HG03175 (cell line): Measurements from ENCODE around the gene SFXN5.
"Not testable (repeated sequence)": the region's sequence is repeated elsewhere in the genome, so short reads cannot be mapped to it uniquely, and the experiment has no call there.

Source experiments
- ATAC-seq: cut with Tn5 transposase; IDR thresholded peaks from one replicate; pipeline ENCODE4 v1.9.1; 2021; ENCODE audit warnings: mild to moderate bottlenecking, moderate library complexity; ENCODE audit not compliant: unreplicated experiment

SFXN5 gene

DNA sequence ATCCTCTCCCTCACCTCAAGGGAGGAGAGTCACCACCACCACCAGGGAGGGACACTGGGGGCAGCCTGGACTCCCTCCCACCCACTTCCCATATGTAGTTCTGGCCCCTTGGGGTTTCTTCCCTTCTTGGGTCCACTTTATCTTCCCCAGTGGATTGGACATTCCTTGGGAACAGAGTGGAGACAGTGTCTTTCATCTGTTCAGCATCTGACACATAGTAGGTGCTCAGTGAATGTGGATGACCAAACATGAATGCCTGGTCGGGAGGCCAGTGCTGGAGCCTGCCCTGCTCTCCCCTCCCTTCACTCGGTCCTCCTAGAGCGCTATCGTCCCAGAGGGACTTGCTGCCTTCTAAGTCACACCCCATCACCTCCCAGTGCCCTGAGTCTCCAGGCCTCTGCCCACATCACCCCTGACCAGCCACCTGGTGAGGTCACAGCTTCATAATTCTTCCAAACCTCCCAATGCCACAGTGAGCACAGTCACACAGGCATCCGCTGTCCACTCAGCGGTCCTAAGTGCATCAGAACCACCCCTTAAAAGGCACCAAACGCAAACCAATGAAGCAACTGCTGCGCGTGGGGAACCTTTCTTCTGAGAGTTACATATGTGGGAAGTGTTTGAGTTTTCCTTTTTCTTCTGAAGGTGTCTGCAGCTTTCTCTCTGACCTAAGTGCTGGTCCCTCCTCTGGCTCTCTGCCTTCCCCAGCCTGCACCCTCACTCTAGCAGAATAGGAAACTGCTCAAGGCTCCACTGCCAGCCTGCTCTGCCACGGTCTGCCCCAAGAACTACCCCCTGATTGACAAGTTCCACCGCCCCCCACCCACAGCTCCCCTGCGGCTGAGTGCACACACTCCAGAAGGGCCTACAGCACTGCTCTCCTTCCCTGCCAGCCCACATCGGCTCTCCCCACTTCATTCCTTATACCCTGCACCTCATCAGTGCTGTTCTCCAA, 7.2 kb upstream of the SFXN5 start:
- no peak for ATAC-seq

DNA sequence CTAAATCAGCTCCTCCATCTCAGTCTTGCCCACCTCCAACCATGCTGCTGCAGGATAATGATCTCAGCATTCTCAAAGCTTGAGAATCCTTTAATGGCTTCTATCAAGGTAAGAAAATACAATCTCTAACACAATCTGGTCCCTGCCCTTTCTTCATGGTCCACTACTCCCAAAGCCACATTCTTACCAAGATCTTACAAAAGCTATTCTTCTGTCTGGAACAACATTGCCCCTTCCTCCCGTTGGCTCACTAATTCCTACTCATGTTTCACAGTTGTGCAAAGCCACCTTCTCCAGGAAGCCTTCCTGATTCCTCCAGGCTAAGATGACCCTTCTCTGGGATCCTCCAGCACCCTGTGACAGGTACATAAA, 5.9 kb upstream of the SFXN5 start:
- no peak for ATAC-seq

DNA sequence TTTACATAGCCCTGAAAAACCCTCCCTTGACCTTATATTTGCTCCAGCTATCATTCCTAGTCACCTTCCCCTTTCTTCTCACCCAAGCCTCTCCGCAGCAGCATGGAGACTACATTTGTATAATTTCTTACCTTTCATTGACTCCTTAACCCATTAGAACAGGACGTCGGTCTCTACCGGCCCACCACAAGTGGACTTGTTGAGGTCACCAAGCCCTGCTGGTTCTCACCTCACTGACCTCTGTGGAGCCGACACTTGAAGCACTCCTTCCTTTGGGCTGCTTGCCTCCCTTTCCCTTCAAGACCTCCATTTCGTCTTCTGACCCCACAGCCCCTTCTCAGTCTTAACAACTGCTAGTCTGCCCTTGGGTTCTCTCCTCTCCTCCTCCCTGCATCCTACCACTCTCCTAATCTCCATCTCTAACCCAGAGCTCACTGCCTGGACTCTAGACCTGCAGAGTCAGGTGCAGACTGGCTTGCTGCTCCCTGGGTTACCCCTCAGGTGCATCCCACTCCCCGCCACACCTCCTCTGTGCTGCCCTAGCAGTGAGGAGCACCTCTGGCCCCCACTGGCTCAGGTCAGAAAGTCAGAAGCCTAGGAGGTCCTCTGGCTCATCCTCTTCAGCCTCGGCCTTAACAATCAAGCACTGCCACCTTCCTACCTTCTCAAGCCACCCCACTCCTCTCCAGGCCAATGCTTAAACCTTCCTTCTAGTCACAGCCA, 5.3 kb upstream of the SFXN5 start:
- no peak for ATAC-seq

DNA sequence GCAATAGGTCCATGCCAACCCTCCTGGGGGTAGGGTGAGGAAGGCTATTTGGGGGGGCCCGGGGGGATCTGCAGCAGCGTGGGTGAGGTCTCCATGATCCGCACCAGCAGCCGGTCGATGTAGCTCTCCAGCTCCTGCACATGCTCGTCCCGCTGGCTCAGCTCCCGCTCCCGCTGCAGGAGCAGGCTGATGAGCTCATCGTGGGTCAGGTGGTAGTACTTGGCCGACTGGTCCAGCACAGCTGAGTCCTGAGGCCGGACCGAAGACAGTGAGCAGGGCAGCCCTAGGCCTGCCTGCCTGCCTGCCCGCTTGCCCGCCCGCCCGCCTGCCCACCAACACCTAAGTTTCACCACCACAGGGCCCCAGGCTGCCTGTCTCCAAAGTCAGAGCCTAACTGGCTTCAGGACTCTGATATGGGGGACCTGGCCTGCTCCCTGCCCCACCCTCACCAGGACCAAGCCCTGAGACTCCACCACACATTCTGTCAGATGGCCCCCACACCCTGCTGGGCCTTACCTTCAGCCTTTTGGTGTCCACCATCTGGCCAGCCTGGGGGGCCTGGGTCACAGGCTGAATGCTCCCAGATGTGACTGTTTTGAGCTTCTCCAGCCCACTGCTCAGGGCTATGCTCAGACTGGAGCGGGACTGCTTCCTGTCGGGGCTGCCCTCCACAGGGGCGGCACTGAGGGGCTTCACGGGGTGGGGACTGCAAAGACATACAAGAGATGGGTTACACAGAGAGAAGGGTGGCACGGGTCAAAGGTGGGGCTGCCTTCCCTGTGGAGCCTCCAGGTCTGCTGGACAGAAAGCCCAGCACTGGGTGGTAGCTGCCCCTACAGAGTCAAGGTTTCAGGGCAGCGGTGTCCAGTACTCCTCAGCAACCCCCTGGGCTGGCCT, 4.2 kb upstream of the SFXN5 start:
- ATAC-seq, result no peak

DNA sequence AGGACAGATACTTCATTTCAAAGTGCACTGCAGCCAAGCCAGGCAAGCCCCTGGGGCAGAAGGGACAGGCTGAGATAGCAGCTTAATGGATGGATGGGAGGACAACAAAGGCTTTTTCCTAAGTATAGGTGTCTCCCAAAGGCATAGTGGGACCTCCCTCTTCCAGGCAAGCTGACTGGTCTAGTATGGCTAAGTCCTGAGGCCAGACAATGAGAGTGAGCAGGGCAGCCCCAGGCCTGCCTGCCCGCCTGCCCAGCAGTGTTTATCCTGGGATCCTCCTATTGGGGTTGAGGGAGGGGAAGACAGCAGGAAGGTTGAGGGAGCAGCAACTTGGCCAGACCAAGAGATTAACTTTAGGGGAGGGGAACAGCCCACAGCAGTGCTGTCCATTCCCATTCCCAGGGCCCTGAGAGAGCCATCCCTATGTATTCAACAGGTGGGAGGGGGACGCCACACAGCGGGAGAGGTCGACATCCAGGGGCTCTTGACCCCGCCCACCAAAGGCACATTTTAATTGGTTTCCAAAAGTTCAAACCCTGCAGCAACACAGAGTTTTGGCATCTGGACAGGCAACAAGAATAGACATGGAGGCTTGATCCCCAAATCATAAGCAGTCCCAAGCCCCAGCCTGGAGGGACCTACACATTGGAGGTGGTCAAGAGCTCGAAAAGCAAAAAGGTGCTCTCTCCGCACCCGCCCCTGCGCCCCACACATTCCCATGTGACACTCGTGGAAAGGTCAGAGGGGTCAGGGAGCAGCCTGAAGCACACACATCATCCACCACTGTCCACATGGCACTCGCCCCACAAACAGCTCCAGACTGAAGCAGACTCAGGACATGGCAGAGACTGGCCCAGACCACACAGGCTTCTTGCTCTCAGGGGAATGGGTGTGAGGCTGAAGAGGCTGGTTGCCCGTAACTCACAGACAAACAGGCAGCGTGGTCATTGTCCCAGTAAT, 2.9 kb upstream of the SFXN5 start:
- no peak for ATAC-seq

DNA sequence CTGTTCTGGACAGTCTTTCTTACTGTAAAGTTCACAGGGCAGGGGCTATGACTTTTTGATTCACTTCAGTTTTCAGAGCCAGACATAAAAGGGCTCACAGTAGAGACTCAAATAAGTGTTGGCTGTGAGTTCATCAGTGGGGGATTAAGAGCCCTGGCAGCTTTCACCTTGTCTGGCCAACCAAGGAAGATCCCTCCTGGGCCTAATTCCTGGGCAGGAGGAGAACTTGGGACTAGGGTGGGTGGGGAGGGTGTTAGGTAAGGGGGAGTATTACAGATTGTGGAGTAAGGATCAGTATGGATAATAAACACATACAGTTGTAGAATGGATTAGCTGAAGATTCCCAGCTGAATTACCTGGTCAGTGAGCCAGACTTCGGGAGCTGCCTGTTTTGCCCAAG, 904 bp upstream of the SFXN5 start:
- ATAC-seq, result no peak

DNA sequence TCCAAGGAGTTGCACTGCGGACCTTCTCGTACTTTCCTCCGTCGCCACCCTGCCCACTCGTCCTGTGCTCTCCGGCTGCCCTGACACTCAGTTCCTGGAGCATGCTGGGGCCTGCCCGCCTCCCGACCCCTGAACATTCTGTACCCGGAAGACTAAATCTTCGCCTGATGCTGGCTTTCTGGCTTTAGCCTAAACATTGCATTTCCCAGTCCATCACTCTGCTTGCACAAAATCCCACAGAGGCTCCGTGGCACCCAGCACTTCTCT, 550 bp upstream of the SFXN5 start:
- ATAC-seq, result no peak

DNA sequence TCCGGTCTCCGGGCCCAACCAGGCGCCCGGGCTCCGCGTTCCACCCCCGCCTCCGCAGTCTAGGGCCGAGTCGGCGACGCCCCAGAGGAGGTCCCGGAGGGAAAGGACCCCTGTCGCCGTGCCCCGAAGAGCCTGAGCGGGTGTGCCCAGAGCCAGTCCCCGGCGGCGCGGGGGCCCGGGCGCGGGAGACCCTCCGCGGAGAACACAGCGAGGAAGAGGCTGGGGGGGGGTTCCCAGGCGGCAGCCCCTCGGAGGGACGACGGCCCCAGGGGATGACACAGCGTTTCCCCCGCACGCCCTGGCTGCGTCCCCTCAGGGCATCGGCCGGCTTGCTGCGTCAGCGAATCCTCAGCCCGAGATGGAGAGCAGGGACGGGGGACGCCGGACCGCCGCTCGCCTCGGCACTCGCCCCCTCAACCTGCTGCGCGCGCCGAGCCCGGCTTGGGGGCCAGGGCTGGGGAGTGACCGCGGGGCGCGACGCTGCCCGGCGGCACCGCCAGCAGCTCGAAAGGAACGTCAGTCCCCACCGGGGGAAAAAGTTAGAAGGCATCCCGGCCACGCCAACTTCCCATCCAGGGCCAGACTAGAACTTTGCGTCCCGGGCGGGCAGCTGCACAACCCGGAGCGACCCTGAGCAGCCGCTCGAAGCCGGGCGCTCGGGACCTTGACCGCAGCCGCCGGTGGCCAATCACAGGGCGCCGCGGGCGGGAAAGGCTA, 711 bp downstream of the SFXN5 start:
- ATAC-seq, result peak; percentile 13

DNA sequence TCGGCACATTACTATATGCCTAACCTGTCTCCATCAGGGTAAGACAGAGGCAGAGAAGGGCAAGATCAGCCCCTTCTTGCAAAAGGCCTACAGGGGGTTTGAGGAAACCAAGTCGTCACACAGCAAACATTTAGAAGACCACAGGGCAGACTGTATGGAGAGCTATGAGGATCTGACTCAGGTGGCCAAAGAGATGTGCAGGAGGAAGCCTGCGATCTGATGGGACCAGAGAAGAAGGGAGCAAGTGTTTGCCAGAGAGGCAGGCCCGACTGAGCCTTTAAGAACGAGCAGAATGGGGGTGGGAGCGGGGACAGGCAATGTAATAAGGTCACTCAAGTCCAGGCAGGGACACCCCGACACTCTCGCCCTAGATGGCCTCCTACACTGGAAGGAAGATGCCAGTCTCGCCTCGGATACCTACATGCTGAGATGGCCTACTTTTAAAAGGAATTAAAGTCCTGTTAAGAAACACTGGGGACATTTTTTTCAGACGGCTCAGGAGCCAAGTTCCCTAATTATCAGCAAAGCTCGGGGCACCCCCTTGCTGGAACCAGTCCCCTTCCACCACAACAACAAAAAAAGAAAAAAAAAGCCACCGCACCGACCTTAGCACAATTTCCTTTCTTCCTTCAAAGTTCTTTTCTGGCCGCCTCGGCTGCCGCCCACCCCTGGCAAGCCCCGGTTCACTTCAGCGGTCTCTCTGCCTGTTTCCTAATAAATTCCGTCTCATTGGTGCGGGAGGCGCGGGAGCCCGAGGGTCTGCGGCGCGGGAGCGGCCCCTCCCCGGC, 1.5 kb downstream of the SFXN5 start:
- ATAC-seq, result no peak

DNA sequence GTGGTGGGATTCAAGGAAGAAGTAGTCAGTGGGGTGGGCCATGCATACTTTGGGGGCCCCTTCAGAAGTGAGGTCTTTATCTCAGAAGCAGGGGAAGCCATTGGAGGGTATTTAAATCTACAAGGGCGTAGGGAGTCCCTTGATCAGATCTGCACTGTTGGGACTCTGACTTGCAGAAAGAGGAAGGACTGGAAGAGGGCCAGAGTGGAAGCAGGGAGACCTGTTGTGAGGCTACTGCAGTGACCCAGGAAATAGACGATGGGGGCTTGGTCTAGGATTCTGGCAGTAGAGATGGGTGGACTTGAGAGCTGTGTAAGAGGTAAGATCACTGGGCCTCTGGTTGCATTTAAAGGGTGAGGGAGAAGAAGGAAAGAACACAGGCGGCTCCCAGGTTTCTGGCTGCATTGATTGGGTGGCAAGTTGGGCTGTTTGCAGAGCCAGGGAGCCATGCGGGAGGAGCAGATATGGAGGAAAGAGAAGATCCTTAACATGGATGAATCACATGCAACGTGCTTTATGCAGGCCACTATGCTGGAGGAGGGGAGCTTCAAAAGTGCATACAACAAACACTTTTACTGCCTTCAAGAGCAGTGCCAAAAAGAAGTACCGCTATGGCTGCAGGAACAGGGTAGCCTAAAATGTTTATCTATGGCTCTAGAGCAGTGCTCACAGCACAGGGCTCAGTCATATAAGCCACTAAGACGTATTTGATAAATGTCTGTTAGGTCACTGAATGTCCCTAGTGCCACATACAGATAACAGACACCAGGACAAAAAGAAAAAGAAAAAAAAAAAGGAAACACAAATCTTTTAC, 2.3 kb downstream of the SFXN5 start:
- ATAC-seq, result no peak

DNA sequence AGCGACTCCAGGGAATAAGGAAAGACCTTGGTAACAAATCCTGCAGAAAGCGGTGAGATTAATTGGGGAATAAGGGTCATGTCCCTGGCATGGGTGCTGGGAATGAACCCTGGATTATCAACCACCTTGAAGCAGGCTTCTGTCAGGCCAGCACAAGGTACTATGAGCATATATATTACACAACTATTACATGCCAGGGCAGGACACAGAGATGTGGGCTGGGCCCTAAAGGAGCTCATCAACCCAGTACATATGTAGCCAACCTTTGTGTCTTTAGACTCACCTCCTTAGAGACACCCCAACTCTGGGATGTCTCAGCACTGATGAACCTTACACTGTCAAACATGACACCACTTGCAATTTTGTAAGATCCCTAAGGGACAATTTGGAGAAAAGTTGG, 3.4 kb downstream of the SFXN5 start:
- ATAC-seq, result no peak

DNA sequence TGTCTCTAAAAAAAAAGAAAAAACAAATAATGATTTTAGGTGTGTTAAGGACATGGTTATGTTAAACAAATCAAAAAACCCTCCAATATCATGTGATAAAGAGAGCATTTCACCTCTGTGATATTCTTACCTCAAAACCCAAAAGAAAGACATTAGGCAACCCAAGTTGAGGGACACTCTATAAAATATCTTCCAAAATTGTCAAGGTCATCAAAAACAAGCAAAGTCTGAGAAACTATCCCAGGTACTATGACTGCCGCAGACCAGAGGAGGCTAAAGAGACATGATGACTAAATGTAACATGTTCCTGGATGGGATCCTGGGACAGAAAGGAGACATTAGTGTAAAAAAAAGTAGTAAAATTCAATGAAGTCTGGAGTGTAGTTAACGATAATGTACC, 4.5 kb downstream of the SFXN5 start:
- no peak for ATAC-seq

DNA sequence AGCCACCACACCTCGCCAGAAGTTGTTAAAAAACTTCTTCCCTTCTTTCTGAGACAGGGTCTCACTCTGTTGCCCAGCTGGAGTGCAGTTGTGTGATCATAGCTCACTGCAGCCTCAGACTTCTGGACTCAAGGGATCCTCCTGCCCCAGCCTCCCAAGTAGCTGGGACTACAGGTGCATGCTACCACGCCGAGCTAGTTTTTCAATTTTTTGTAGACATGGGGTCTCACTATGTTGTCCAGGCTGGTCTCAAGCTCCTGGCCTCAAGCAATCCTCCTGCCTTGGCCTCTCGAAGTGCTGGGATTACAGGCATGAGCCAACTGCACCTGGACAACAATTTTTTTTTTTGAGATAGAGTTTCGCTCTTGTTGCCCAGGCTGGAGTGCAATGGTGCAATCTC, 6.4 kb downstream of the SFXN5 start:
- ATAC-seq, result not testable (repeated sequence)

DNA sequence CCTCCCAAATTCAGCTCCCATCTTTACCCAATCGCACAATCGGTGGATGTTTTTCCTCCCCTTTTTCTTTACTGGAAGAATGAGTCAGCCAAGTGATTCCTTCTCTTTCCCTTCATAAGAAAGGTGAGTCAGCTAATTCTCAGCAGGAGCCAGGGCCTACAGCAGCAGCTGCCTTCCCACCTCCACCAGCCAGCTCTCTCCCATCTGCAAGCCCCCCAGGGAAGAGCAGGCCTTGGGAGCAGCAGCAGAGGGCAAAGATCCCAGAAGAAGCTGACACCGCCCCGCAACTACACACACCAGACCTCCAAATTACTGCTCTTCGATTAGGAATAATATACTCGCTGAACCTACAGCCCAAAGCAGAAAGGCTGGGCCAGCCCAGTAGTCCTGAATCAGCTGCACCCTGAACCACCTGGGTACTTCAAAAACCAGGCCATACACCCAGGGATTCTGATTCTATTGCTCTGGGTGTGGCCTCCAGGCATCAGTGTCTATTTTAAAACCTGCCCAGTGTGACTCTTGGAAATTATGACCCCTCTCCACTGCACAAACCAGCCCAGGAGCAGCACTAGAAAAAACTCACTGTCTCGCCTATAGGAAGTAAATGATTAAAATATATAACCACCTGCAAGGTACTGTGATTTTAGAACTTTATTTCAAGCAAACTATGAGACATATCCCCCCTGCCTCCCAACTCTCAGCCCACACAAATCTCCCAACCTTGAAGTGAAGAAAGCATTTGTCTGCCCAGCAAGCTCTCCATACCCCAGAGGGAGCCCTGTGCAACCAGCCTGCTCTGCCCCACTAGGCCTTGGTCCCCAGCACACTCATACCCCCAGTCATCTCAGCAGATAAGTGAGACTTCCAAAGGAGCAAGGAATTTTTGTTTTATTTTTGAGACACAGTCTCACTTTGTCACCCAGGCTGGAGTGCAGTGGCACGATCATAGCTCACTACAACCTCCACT, 7.3 kb downstream of the SFXN5 start:
- no peak for ATAC-seq

DNA sequence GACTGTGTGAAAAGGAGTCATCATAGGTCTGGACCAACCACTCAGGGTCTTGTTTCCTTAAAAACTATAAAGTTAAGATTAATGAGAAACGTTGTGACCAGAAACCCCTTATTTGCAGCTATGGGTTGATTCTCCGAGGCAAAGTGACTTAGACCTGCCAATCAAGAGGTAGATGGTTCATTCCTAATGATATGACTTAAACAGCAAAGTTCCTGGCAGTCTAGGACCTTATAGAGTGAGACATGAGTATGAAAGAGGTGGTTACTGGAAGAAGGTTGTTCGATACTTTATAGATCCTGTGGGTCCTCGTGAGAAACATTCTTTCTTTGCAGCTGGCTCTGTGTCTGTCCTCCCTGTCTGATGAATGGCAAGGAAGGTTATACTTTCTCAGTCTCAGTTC, 8.0 kb downstream of the SFXN5 start:
- no peak for ATAC-seq

DNA sequence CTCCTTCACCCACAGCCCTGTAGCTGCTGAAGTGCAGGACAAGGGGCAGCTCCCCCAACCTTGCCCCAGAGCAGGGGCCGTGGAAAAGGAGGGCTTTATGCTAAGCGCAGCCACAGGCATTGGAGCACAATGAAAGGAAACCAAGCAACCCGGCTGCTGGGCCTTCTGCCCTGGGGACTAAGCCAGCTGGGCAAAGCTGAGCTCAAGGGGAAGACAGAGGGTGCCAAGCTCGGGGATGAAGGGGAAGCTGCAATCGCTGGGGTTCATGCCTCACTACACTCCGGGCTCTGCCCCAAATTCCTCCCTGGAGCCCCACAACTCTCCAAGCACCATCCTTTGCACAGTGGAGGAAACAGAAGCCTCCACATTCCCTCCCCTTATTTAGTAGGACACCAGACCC, 12.4 kb downstream of the SFXN5 start:
- no peak for ATAC-seq

DNA sequence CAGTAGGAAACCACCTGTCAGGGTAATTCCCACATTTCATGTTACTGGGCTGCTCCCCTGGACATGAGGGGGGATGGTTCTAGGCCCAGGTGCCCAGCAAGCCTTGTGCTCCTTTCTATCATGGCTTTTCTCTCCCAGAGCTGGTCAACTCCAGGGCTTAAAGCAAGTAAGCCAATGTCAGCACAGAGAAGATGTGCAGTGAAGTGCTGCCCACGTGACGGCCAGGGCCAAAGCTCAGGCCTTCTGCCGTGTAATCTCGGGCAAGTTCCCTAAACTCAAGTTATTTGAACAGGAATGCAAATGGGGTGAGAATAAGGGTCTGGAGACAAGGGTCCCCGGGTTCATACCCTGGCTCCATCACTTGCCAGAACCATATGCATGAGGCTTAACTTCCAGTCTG, 16.5 kb downstream of the SFXN5 start:
- no peak for ATAC-seq
